GM23338 (cell line): ENCODE data around the gene ZNF74.

Experiments used
- CREB1 ChIP-seq: fragments of 250-450 bp; sonication (Bioruptor Pico); IDR thresholded peaks from 2 replicates; pipeline ENCODE4 v1.5.0; 2020; ENCODE audit warnings: low read depth, mild to moderate bottlenecking, moderate library complexity
- ETS1 ChIP-seq: IDR thresholded peaks from 2 replicates; pipeline ENCODE4 v1.6.1; 2016; ENCODE audit warnings: antibody characterized with exemption
- EZH2 ChIP-seq: fragments of 200-600 bp; sonication (generic); IDR thresholded peaks from one replicate; pipeline ENCODE4 v1.8.0; 2017; ENCODE audit warnings: antibody characterized with exemption, mild to moderate bottlenecking, low read depth; ENCODE audit not compliant: unreplicated experiment
- EZH2phosphoT487 ChIP-seq: fragments of 200-600 bp; sonication (generic); IDR thresholded peaks from one replicate; pipeline ENCODE4 v1.8.1; 2018; ENCODE audit warnings: antibody characterized with exemption; ENCODE audit not compliant: unreplicated experiment
- POLR2AphosphoS5 ChIP-seq: IDR thresholded peaks from 2 replicates; pipeline ENCODE4 v1.6.1; 2016; ENCODE audit warnings: antibody characterized with exemption, low read depth
- REST ChIP-seq: IDR thresholded peaks from one replicate; pipeline ENCODE4 v1.6.1; 2018; ENCODE audit warnings: antibody characterized with exemption; ENCODE audit not compliant: unreplicated experiment
- ZNF114 ChIP-seq: fragments of 250-450 bp; sonication (Bioruptor Pico); IDR thresholded peaks from 2 replicates; pipeline ENCODE4 v1.5.0; 2020; ENCODE audit warnings: mild to moderate bottlenecking, moderate library complexity
- TF ChIP-seq, protein P1 (sequence below), 2 experiments: fragments of 200-600 bp in 1 of 2; sonication (generic) in 1 of 2; conservative IDR thresholded peaks; 2 replicates each; pipeline versions ENCODE4 v1.5.1 to v1.6.1; 2016 to 2017; ENCODE audit warnings: antibody characterized with exemption in 2 of 2, low read depth in 2 of 2, mild to moderate bottlenecking in 2 of 2, moderate library complexity in 1 of 2
- TF ChIP-seq, protein P2 (sequence below): fragments of 250-450 bp; sonication (Bioruptor Pico); IDR thresholded peaks from 2 replicates; pipeline ENCODE4 v1.5.0; 2020; ENCODE audit warnings: mild to moderate bottlenecking, moderate library complexity

GRCh38 chr22:20419664-20419951, 25.7 kb downstream of the ZNF74 start:
- TF ChIP-seq, protein P1, sequence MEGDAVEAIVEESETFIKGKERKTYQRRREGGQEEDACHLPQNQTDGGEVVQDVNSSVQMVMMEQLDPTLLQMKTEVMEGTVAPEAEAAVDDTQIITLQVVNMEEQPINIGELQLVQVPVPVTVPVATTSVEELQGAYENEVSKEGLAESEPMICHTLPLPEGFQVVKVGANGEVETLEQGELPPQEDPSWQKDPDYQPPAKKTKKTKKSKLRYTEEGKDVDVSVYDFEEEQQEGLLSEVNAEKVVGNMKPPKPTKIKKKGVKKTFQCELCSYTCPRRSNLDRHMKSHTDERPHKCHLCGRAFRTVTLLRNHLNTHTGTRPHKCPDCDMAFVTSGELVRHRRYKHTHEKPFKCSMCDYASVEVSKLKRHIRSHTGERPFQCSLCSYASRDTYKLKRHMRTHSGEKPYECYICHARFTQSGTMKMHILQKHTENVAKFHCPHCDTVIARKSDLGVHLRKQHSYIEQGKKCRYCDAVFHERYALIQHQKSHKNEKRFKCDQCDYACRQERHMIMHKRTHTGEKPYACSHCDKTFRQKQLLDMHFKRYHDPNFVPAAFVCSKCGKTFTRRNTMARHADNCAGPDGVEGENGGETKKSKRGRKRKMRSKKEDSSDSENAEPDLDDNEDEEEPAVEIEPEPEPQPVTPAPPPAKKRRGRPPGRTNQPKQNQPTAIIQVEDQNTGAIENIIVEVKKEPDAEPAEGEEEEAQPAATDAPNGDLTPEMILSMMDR (conservative IDR thresholded peaks at IDR 0.05; ENCODE audit: low read depth in 2 of 2): no peak
- TF ChIP-seq EZH2: no peak
- TF ChIP-seq, protein P2, sequence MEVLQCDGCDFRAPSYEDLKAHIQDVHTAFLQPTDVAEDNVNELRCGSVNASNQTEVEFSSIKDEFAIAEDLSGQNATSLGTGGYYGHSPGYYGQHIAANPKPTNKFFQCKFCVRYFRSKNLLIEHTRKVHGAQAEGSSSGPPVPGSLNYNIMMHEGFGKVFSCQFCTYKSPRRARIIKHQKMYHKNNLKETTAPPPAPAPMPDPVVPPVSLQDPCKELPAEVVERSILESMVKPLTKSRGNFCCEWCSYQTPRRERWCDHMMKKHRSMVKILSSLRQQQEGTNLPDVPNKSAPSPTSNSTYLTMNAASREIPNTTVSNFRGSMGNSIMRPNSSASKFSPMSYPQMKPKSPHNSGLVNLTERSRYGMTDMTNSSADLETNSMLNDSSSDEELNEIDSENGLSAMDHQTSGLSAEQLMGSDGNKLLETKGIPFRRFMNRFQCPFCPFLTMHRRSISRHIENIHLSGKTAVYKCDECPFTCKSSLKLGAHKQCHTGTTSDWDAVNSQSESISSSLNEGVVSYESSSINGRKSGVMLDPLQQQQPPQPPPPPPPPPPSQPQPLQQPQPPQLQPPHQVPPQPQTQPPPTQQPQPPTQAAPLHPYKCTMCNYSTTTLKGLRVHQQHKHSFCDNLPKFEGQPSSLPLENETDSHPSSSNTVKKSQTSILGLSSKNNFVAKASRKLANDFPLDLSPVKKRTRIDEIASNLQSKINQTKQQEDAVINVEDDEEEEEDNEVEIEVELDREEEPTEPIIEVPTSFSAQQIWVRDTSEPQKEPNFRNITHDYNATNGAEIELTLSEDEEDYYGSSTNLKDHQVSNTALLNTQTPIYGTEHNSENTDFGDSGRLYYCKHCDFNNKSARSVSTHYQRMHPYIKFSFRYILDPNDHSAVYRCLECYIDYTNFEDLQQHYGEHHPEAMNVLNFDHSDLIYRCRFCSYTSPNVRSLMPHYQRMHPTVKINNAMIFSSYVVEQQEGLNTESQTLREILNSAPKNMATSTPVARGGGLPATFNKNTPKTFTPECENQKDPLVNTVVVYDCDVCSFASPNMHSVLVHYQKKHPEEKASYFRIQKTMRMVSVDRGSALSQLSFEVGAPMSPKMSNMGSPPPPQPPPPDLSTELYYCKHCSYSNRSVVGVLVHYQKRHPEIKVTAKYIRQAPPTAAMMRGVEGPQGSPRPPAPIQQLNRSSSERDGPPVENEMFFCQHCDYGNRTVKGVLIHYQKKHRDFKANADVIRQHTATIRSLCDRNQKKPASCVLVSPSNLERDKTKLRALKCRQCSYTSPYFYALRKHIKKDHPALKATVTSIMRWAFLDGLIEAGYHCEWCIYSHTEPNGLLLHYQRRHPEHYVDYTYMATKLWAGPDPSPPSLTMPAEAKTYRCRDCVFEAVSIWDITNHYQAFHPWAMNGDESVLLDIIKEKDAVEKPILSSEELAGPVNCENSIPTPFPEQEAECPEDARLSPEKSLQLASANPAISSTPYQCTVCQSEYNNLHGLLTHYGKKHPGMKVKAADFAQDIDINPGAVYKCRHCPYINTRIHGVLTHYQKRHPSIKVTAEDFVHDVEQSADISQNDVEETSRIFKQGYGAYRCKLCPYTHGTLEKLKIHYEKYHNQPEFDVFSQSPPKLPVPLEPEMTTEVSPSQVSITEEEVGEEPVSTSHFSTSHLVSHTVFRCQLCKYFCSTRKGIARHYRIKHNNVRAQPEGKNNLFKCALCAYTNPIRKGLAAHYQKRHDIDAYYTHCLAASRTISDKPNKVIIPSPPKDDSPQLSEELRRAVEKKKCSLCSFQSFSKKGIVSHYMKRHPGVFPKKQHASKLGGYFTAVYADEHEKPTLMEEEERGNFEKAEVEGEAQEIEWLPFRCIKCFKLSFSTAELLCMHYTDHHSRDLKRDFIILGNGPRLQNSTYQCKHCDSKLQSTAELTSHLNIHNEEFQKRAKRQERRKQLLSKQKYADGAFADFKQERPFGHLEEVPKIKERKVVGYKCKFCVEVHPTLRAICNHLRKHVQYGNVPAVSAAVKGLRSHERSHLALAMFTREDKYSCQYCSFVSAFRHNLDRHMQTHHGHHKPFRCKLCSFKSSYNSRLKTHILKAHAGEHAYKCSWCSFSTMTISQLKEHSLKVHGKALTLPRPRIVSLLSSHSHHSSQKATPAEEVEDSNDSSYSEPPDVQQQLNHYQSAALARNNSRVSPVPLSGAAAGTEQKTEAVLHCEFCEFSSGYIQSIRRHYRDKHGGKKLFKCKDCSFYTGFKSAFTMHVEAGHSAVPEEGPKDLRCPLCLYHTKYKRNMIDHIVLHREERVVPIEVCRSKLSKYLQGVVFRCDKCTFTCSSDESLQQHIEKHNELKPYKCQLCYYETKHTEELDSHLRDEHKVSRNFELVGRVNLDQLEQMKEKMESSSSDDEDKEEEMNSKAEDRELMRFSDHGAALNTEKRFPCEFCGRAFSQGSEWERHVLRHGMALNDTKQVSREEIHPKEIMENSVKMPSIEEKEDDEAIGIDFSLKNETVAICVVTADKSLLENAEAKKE (CRISPR knock-in tag): no peak
- no peak for TF ChIP-seq POLR2AphosphoS5
- TF ChIP-seq ETS1: no peak
- TF ChIP-seq CREB1 (CRISPR knock-in tag): no peak
- no peak for TF ChIP-seq EZH2phosphoT487
- no peak for TF ChIP-seq ZNF114 (CRISPR knock-in tag)
- no peak for TF ChIP-seq REST
